Liver (tissue), 3 donors: ENCODE measurements around the gene CUBN.

ENCODE experiments used
- RAD21 ChIP-seq, 2 donors: IDR thresholded peaks; 2 replicates each; pipeline ENCODE4 v1.6.1; 2016; ENCODE audit warnings: antibody characterized with exemption in 2 of 2, mild to moderate bottlenecking in 2 of 2
- ZBTB33 ChIP-seq: IDR thresholded peaks from 2 replicates; pipeline ENCODE4 v1.6.1; 2016; ENCODE audit warnings: antibody characterized with exemption
- TF ChIP-seq, protein P1 (sequence below): fragments of 150-350 bp; IDR thresholded peaks from 2 replicates; pipeline ENCODE4 v1.5.1; 2017; ENCODE audit warnings: improper control_type of control experiment, low read depth, low read length; ENCODE audit not compliant: missing input control
- donor health status: healthy.
- donor health status: healthy.

- TF ChIP-seq, protein P1, sequence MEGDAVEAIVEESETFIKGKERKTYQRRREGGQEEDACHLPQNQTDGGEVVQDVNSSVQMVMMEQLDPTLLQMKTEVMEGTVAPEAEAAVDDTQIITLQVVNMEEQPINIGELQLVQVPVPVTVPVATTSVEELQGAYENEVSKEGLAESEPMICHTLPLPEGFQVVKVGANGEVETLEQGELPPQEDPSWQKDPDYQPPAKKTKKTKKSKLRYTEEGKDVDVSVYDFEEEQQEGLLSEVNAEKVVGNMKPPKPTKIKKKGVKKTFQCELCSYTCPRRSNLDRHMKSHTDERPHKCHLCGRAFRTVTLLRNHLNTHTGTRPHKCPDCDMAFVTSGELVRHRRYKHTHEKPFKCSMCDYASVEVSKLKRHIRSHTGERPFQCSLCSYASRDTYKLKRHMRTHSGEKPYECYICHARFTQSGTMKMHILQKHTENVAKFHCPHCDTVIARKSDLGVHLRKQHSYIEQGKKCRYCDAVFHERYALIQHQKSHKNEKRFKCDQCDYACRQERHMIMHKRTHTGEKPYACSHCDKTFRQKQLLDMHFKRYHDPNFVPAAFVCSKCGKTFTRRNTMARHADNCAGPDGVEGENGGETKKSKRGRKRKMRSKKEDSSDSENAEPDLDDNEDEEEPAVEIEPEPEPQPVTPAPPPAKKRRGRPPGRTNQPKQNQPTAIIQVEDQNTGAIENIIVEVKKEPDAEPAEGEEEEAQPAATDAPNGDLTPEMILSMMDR = no peak
- no peak for TF ChIP-seq RAD21 (IDR thresholded peaks at IDR 0.05)
- no peak for TF ChIP-seq ZBTB33
Measured at GRCh38 chr10:17140386-17140761, 10.8 kb upstream of the CUBN start.
